HL-60 (cell line): ENCODE data around the gene AK1.

ENCODE experiments used
- DNase-seq, 2 experiments: peaks; one replicate each; pipeline ENCODE4 v3.0.0-alpha.2; 2010 to 2020; ENCODE audit warnings: low read depth in 1 of 2, low spot score in 1 of 2
- H3K27ac ChIP-seq: fragments of 250-450 bp; sonication (Bioruptor Pico); replicated peaks from 2 replicates; pipeline ENCODE4 v1.5.1; 2020; ENCODE audit warnings: mild to moderate bottlenecking, moderate library complexity
- H3K27me3 ChIP-seq: fragments of 250-450 bp; sonication (Bioruptor Pico); 2 replicates; pipeline ENCODE4 v1.5.1; 2021; ENCODE audit warnings: mild to moderate bottlenecking, moderate library complexity; ENCODE audit not compliant: insufficient read depth, poor library complexity, severe bottlenecking
- H3K4me3 ChIP-seq: replicated peaks from 2 replicates; pipeline ENCODE4 v1.5.1; 2011; ENCODE audit warnings: mild to moderate bottlenecking, control low read depth, low read length; ENCODE audit not compliant: insufficient read depth
- CTCF ChIP-seq: IDR thresholded peaks from one replicate; pipeline ENCODE4 v1.5.1; 2011; ENCODE audit warnings: low read length, control low read depth, inconsistent platforms; ENCODE audit not compliant: insufficient read depth
- GABPA ChIP-seq: IDR thresholded peaks from 2 replicates; pipeline ENCODE4 v1.6.1; 2012; ENCODE audit warnings: low read depth
- POLR2AphosphoS5 ChIP-seq: IDR thresholded peaks from 2 replicates; pipeline ENCODE4 v1.6.1; 2012; ENCODE audit warnings: low read depth
- SPI1 ChIP-seq: IDR thresholded peaks from 2 replicates; pipeline ENCODE4 v1.6.1; 2012; ENCODE audit warnings: low read depth, mild to moderate bottlenecking, borderline replicate concordance
- TF ChIP-seq, protein P1 (sequence below): IDR thresholded peaks from 2 replicates; pipeline ENCODE4 v1.6.1; 2012; ENCODE audit warnings: low read depth; ENCODE audit not compliant: insufficient replicate concordance

The AK1 gene

GRCh38 chr9:127868278-127868902 is 9.1 kb downstream of the AK1 start:
- DNase-seq: no peak
- Histone ChIP-seq H3K27me3 (no peaks in the 10 kb centered on the region), H3K27ac (no peak overlapping the region), H3K4me3 (no peak overlapping the region)
- TF ChIP-seq POLR2AphosphoS5: no peak
- TF ChIP-seq CTCF: no peak
- no peak for TF ChIP-seq SPI1
- TF ChIP-seq, protein P1, sequence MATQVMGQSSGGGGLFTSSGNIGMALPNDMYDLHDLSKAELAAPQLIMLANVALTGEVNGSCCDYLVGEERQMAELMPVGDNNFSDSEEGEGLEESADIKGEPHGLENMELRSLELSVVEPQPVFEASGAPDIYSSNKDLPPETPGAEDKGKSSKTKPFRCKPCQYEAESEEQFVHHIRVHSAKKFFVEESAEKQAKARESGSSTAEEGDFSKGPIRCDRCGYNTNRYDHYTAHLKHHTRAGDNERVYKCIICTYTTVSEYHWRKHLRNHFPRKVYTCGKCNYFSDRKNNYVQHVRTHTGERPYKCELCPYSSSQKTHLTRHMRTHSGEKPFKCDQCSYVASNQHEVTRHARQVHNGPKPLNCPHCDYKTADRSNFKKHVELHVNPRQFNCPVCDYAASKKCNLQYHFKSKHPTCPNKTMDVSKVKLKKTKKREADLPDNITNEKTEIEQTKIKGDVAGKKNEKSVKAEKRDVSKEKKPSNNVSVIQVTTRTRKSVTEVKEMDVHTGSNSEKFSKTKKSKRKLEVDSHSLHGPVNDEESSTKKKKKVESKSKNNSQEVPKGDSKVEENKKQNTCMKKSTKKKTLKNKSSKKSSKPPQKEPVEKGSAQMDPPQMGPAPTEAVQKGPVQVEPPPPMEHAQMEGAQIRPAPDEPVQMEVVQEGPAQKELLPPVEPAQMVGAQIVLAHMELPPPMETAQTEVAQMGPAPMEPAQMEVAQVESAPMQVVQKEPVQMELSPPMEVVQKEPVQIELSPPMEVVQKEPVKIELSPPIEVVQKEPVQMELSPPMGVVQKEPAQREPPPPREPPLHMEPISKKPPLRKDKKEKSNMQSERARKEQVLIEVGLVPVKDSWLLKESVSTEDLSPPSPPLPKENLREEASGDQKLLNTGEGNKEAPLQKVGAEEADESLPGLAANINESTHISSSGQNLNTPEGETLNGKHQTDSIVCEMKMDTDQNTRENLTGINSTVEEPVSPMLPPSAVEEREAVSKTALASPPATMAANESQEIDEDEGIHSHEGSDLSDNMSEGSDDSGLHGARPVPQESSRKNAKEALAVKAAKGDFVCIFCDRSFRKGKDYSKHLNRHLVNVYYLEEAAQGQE: no peak
- no peak for TF ChIP-seq GABPA

DNA sequence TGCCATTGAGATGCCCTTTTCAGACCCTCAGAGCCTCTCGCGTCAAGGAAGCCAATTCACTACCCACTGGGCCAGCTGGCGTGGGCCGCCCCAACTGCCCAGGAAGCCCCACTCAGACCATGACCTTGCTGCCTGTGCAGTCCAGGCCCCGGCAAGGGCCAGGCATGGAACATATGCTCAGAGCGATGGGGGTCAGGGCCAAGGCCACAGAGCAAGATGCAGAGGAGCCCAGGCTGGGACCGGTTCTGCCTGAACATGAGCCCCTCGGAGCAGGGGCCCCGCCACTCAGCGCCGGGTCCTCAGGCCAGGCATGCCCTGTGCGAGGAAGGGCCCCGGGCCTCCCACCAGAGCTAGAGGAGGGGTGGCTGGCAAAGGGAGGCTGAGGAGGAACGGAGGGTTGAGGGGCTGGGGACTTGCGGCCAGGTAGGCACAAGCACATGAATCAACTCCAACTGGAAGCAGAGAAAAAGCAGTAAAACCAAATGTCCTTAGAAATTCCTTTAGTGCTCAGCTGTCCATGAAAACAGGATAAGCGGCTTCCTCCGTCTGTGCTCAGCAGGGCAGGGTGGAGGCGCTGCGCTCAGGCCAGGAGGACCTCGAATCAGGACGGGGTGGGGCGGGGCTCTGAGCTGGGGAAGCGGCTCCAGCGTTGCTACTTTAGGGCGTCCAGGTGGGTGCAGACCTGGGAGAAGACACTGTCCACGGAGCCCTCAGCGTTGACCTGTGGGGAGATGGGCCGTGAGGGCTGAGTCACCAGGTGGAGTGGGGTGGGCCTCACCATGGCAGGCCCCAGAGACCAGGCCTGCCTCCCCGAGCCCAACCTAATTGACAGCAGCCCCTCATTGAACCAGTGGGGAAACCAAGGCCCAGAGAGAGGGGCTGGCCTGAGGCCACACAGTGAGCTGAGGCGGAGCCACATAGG is 9.9 kb downstream of the AK1 start:
- Histone ChIP-seq H3K27ac (no peak overlapping the region; the same call in 1 of the 2 replicates), H3K4me3 (no peak overlapping the region), H3K27me3 (no peaks in the 10 kb centered on the region)
- DNase-seq: no peak
- TF ChIP-seq POLR2AphosphoS5 (no peak), CTCF (no peak), GABPA (no peak), SPI1 (no peak)
- TF ChIP-seq, protein P1: no peak

- no peak for TF ChIP-seq SPI1
- TF ChIP-seq CTCF: no peak
- TF ChIP-seq, protein P1: no peak
- no peak for TF ChIP-seq POLR2AphosphoS5
- TF ChIP-seq GABPA: no peak
Measured at GRCh38 chr9:127866535-127866934, 10.9 kb downstream of the AK1 start.

More at GRCh38 chr9:127866535-127866934, 10.9 kb downstream of the AK1 start:
- H3K4me3 ChIP-seq: no peak overlapping the region
- no peak overlapping the region for H3K27ac ChIP-seq
- H3K27me3 ChIP-seq: no peaks in the 10 kb centered on the region
- no peak for DNase-seq
